NCI-H524 treated with DMSO at 0.1 percent for 48 hours (cell line): ENCODE measurements around the gene ST3GAL3.

Source experiments
- DNase-seq: peaks from one replicate; lab custom pipeline; 2025; lab: John Stamatoyannopoulos, UW

Gene ST3GAL3

GRCh38 chr1:43913666-43914360 is 206.5 kb downstream of the ST3GAL3 start:
- DNase-seq = no peak

DNA sequence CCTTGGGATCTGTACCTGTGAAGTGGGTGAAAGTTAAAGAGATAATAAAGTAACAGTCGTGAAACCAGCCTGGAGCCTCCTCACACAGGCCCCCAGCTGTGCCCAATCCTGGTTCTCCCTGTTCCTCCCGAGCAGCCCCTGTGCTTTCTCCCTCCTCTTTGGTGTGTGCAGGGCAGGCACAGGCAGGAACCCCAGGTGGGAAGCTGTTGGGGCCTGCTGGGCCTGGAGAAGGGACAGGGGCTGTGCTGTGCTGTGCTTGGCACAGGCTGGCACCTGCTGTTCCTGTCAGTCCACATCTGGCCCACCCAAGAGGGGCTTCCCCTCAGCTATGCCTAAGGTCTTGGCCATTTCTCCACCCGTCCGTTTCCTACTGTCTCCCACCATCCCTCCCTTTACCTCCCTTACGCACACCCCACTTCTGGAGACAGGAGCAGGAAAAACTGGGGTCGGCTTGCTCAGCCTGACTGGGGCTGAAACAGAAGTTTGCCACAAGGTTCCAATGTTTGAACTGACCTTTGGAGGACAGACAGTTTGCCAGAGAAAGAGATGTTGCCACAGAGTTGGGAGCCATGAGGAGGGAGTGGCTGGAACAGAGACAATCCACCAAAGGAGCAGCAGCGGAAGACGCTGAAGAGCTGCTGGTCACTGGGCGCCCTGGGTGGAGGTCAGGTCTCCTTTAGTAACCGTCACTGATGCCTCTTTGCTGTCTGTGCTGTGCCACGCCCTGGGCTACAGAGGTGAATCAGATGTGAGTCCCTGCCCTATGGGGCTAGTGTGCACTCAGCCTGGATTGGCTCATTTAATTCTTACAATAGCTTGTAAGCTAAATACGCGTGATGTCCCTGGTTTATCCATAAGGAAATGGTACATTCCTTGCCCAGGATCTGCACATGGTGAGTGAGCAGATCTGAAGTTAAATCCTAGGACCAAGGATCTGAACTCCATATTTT is 207.5 kb downstream of the ST3GAL3 start:
- DNase-seq = no peak

GRCh38 chr1:43919906-43920305 is 212.6 kb downstream of the ST3GAL3 start:
- DNase-seq = no peak

- DNase-seq = no peak
These were observed 213.7 kb downstream of the ST3GAL3 start for GRCh38 chr1:43921022-43921421.

DNA sequence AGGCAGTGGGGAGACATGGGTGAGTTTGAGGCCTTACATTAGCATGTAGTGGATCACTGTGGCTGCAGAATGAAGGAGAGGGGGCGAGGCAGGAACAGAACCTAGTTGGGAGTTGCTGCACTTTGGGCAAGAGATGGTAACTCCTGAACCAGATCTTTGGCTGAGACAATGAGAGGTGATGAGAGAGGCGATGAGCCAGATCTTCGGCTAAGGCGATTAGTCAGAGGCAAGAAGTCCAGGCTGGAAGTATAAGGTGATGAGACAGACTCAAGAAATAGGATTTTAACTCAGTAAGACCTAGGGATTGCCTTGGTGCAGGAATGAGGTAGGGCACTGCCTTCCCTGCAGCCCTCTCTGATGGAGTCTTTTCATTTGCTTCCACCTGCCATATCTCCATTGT is 217.2 kb downstream of the ST3GAL3 start:
- no peak for DNase-seq

DNA sequence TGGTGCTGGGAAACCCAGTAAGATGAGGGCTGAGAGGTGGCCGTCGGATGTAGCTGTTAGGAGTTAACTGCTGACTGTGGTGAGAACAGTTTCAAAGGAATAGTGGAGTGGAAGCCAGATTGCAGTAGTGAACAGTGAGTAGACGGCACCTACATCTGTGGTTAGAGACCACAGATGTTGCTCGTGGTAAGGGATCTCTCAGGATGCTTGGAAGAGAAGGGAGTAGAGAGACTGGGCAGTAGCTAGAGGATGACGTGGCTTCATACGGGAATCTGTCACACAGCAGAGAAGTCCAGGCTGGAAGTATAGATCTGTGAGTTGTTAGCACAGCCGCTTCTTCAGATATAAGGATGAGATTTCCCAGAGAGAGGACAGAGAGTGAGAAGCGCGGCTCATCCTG is 218.5 kb downstream of the ST3GAL3 start:
- DNase-seq = no peak

- DNase-seq = no peak
These were observed 223.0 kb downstream of the ST3GAL3 start for GRCh38 chr1:43930168-43930948.

DNA sequence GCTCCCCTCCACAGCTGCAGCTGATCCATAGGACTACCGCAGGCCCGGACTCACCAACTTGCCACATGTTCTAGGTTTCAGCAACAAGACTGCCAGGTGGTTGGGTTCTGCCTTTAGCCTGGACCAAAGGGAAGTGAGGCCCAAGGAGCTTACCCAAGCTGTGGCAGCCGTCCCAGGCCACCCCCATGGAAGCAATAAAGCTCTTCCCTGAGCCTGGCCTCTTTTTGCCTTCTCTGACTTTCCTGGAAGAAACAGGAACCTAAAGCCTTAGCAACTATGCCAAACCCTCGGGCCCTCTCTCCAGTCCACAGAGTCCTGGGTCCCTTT is 223.6 kb downstream of the ST3GAL3 start:
- DNase-seq = no peak

- DNase-seq = no peak
These were observed 224.7 kb downstream of the ST3GAL3 start for GRCh38 chr1:43931711-43932660.

GRCh38 chr1:43932786-43933385 is 225.6 kb downstream of the ST3GAL3 start:
- no peak for DNase-seq

- DNase-seq = no peak
These were observed 226.2 kb downstream of the ST3GAL3 start, which contains the start of gene ARTN for GRCh38 chr1:43933386-43934100. Gene ARTN, plus strand, starts transcription at chr1:43933801. Its CDS starts 1,856 bp downstream, at chr1:43935657.

DNA sequence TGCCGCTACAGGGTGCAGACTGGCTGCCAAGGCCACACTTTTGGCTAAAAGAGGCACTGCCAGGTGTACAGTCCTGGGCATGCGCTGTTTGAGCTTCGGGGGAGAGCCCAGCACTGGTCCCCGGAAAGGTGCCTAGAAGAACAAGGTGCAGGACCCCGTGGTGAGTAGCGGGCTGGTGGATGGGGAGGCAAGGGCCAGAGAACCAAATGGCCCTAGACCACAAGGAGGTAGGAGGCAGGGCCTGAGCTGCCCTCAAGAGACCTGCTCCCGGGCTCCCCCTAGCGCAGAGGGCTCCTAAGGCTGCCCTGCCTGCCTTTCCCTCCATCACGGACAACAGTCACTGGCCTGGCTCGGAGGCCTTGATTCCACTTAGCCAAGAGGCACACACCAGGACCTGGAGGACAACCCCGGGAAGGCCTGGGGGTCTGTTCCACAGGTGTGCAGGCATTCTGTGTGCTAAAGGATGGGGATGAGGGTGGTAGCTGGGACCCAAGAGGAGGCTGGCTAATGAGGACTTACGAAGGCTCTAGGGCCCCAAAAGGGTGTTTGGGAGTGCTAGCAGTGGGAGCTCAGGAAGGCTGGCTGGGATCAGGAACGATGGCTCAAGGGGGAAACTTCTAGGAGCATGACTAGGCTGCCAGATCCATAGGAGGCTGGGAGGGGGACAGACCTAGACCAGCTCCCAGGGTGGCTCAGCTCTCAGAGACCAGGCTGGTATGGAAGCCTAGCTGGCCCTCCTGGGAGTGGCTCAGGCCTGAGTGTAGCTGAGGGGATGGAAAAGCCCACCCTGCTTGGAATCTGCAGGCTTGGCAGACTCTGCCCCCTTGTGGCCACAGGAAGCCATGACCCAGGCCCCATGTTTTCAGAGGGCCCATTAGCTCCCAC is 227.0 kb downstream of the ST3GAL3 start:
- no peak for DNase-seq

DNA sequence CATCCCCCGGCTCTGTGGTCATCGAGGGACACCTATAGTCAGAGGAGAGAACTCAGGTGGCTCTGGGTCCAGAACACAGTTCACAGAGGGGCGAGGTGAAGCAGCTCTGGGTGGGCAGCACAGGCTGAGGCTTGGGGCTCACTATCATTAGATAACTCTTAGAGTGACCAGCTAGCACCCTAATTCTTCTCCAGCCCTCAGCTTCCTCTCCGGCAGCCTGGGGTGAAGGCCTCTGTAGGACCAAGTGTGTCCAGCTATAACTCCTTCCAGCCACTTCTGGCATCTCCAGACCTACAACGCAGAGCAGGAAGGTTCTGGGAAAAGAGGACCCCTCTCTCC is 227.6 kb downstream of the ST3GAL3 start:
- DNase-seq = no peak

- no peak for DNase-seq
These were observed 228.5 kb downstream of the ST3GAL3 start for GRCh38 chr1:43935711-43936427.

GRCh38 chr1:43936431-43937151 is 229.3 kb downstream of the ST3GAL3 start:
- DNase-seq = no peak

GRCh38 chr1:43937179-43937865 is 230.0 kb downstream of the ST3GAL3 start:
- no peak for DNase-seq

- DNase-seq = no peak
These were observed 231.0 kb downstream of the ST3GAL3 start for GRCh38 chr1:43938383-43938782.
